ENCODE measurements around the gene RASSF5. TPM values are rescaled to one million over a fixed set of nuclear protein-coding genes. Genes with fewer than 3 reads are reported as not detected.

The RASSF5 gene
- total RNA-seq, 1 donor from 2014 or later: 116 TPM

DNA sequence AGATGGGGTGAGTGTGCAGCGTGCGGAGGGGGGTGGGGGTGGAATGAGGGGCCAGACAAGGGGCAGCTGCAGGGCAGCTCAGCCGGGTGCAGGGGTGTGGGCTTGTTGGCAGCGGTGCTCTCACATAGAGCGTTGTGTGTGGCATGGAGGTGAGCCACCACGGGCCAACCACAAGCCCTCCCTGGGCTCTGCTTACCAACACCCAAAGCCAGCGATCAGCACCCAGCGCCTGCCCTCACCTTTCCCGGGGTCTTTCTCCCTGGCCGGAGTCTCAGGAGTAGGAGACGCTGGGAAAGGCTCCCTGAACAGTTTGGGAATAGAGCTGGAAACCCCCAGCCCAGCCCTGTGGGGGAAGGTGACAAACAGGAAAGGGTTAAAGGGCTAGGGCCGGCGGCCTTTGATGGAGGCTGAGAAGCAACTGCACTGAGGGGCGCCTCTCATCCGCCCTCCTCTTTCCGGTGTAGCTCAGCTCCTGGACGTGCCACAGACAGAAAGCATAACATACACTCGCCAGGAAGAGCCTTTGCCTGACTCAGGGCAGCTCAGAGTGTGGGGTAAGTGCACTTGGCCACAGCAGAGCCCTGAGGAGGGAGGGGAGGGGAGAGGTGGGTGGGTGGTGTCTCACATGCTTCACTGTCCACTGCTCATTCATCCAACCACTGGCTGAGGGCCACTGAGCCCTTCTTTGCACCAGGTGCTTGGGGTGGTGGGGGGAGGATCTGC is 36.5 kb upstream of the RASSF5 start:
- peak; percentile 64 for ATAC-seq (ENCODE audit: low read depth)

DNA sequence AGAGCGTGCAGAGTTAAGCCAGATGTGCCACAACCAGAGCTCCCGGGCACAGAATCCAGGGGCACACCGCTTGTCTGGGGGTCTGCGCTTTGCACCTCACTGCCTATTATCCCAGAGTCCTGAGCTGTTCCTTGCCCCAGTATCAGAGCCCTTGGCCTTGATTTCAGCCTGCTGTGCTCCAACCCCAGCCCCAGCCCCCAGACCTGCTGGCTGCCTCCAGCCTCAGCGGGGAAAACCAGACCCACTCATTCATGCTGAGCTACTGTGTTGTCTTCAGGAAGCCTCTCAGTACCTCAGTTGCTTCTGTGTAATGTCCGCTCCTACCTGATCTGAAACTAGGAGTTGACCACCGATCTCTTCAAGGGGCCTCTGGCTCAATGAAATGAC is 35.9 kb upstream of the RASSF5 start:
- POLR2A ChIA-PET: interaction anchor here (0.5 to 2.4 kb wide), 10 partner anchors 8 to 676 kb away, joined by 3 to 22 read pairs (median 4); partner anchors contain the start of genes EIF2D and PM20D1
- H3K27ac Mint-ChIP-seq: peak overlapping the region; percentile 93
- H3K4me3 Mint-ChIP-seq: peak overlapping the region; percentile 90
- intact Hi-C loops (cut with micrococcal nuclease): loop anchor here (1.0 to 5.0 kb wide), 2 partner anchors 36 to 206 kb away; partner anchors contain the start of gene RASSF5
- peaks cover 41% of the 10 kb centered on the region for H3K36me3 Mint-ChIP-seq (ENCODE audit: low read depth)
- no peaks in the 10 kb centered on the region for H3K9me3 Mint-ChIP-seq
- H3K27me3 Mint-ChIP-seq: no peaks in the 10 kb centered on the region
- DNase-seq (no peak), ATAC-seq (ENCODE audit: low read depth) (peak; percentile 41)
- H3K4me1 Mint-ChIP-seq: peaks cover 63% of the 10 kb centered on the region
- TF ChIP-seq CTCF (IDR thresholded peaks at IDR 0.05): no peak
- CTCF ChIA-PET: interaction anchor here (1.0 to 3.2 kb wide), 6 partner anchors 8 to 193 kb away, joined by 4 to 39 read pairs (median 8); partner anchors contain the start of gene EIF2D

More for the DNA sequence above, 36.5 kb upstream of the RASSF5 start:
- TF ChIP-seq CTCF (IDR thresholded peaks at IDR 0.05): no peak
- peaks cover 68% of the 10 kb centered on the region for H3K4me1 Mint-ChIP-seq
- H3K27ac Mint-ChIP-seq: peak overlapping the region; percentile 93
- H3K9me3 Mint-ChIP-seq: no peaks in the 10 kb centered on the region
- intact Hi-C loops (cut with micrococcal nuclease): loop anchor here (1.0 to 5.0 kb wide), 4 partner anchors 8 to 206 kb away; partner anchors contain the start of gene RASSF5
- ChIA-PET CTCF (interaction anchor here (0.9 to 3.2 kb wide), 10 partner anchors 9 to 194 kb away, joined by 3 to 39 read pairs (median 6); partner anchors contain the start of gene EIF2D), POLR2A (interaction anchor here (0.6 to 2.4 kb wide), 15 partner anchors 8 to 677 kb away, joined by 3 to 22 read pairs (median 4); partner anchors contain the start of genes EIF2D and PM20D1)
- DNase-seq: peak; percentile 48
- peaks cover 35% of the 10 kb centered on the region for H3K36me3 Mint-ChIP-seq (ENCODE audit: low read depth)
- H3K27me3 Mint-ChIP-seq: no peaks in the 10 kb centered on the region
- H3K4me3 Mint-ChIP-seq: peak overlapping the region; percentile 90

GRCh38 chr1:206472024-206472423 is 35.3 kb upstream of the RASSF5 start:
- CTCF ChIA-PET: interaction anchor here (1.0 to 3.2 kb wide), 4 partner anchors 7 to 108 kb away, joined by 4 to 39 read pairs (median 21); no protein-coding TSS in a partner anchor
- intact Hi-C loops (cut with micrococcal nuclease): loop anchor here (5.0 kb wide), 1 partner anchor 205 kb away; no protein-coding TSS in a partner anchor
- DNase-seq: no peak
- peaks cover 47% of the 10 kb centered on the region for H3K36me3 Mint-ChIP-seq (ENCODE audit: low read depth)
- ATAC-seq (ENCODE audit: low read depth): no peak
- peak overlapping the region; percentile 93 for H3K27ac Mint-ChIP-seq
- no peak for TF ChIP-seq CTCF (IDR thresholded peaks at IDR 0.05)
- peaks cover 57% of the 10 kb centered on the region for H3K4me1 Mint-ChIP-seq
- H3K4me3 Mint-ChIP-seq: peak overlapping the region; percentile 90
- H3K9me3 Mint-ChIP-seq: no peaks in the 10 kb centered on the region
- POLR2A ChIA-PET: interaction anchor here (0.5 to 2.4 kb wide), 5 partner anchors 7 to 436 kb away, joined by 3 to 22 read pairs (median 5); partner anchors contain the start of gene EIF2D
- no peaks in the 10 kb centered on the region for H3K27me3 Mint-ChIP-seq

DNA sequence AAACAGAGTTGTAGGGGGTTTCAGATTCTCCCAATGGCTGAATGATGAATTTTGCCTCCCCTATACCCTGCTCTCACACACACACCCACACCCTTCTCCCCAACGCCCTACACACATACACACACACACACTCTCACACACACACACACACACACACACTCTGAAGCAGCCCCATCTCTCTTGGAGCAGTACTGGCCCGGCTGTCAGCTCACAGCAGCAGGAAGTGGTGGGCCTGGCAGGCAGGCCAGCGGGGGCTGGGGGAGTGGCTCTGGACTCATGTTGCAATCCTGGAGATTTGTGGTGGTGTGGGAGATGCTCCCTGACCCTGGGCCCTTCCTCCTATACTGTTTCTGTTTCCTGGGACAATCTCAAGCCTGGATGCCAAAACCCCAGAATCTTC is 34.9 kb upstream of the RASSF5 start:
- peak overlapping the region; percentile 93 for H3K27ac Mint-ChIP-seq
- ATAC-seq (ENCODE audit: low read depth): no peak
- no peak for TF ChIP-seq CTCF (IDR thresholded peaks at IDR 0.05)

DNA sequence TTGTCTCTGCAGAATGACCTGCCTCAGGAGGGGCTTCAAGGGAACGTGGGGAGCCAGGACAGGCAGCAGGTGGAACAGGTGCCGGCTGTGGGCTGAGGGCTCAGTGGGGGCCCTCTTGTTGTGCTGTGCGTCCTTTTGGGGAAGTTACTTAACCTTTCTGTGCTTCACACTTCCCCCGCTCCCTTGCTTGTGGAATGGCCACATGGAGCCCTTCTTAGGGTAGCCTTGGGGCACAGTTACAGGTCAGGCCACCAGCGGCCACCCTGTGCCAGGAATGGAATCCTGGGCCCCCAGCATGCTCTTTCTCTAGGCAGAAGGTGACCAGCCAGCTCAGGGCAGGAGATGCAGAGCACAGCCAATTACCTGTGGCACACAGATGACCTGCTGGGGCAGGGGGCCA is 34.4 kb upstream of the RASSF5 start:
- intact Hi-C loops (cut with micrococcal nuclease): loop anchor here (5.0 kb wide), 1 partner anchor 204 kb away; no protein-coding TSS in a partner anchor
- peaks cover 53% of the 10 kb centered on the region for H3K36me3 Mint-ChIP-seq (ENCODE audit: low read depth)

More for the DNA sequence above, 34.9 kb upstream of the RASSF5 start:
- ChIA-PET CTCF (interaction anchor here (1.0 to 2.7 kb wide), 2 partner anchors 9 to 107 kb away, joined by 4 to 8 read pairs; no protein-coding TSS in a partner anchor), POLR2A (interaction anchor here (1.6 kb wide), 1 partner anchor 435 kb away, joined by 3 read pairs; no protein-coding TSS in a partner anchor)
- Mint-ChIP-seq H3K4me1 (peaks cover 53% of the 10 kb centered on the region), H3K27me3 (no peaks in the 10 kb centered on the region), H3K36me3 (ENCODE audit: low read depth) (peaks cover 52% of the 10 kb centered on the region), H3K4me3 (peak overlapping the region; percentile 5), H3K9me3 (no peaks in the 10 kb centered on the region)
- no peak for DNase-seq
- intact Hi-C loops (cut with micrococcal nuclease): loop anchor here (5.0 kb wide), 1 partner anchor 205 kb away; no protein-coding TSS in a partner anchor

More for the DNA sequence above, 34.4 kb upstream of the RASSF5 start:
- Mint-ChIP-seq H3K27ac (peak overlapping the region; percentile 93), H3K9me3 (no peaks in the 10 kb centered on the region), H3K4me1 (peaks cover 48% of the 10 kb centered on the region), H3K4me3 (peak overlapping the region; percentile 5), H3K27me3 (no peaks in the 10 kb centered on the region)
- CTCF ChIA-PET: no interaction called here
- no peak for TF ChIP-seq CTCF (IDR thresholded peaks at IDR 0.05)
- DNase-seq (no peak), ATAC-seq (ENCODE audit: low read depth) (no peak)
- POLR2A ChIA-PET: no interaction called here

All from activated B cell treated with CpG ODN at 0.5 μM for 24 hours (primary cell).